Pancreas (tissue), 10 donors: ENCODE results near the gene TBC1D13. TPM values are rescaled to one million over a fixed set of nuclear protein-coding genes. Genes with fewer than 3 reads are reported as not detected.
A peak's percentile ranks its signal among the peaks of the same experiment; 100 is the strongest.

Experiments
- ATAC-seq, 4 donors: fragments of 200-7000 bp; cut with Tn5 transposase; one replicate each; pipeline versions ENCODE4 v1.8.0 to v1.9.1; 2020; ENCODE audit warnings: mild to moderate bottlenecking in 4 of 4, moderate library complexity in 4 of 4
- DNase-seq, 6 donors: peaks; one replicate each; pipeline ENCODE4 v3.0.0-alpha.2; 2020
- FAIRE-seq: peaks from 2 replicates; lab custom pipeline; 2012; peaks lifted over from hg19 to GRCh38; lab: Jason Lieb, UNC
- H3K27ac ChIP-seq, 4 donors: fragments of 200-600 bp; sonication (generic); 1 replicate in 3 of 4; 2 replicates in 1 of 4; pipeline versions ENCODE4 v1.5.0 to v1.8.0; 2020
- H3K27me3 ChIP-seq, 4 donors: fragments of 200-600 bp; one replicate each; pipeline ENCODE4 v1.8.0; 2021
- H3K36me3 ChIP-seq, 3 donors: fragments of 200-600 bp; sonication (generic) in 1 of 3; one replicate each; pipeline versions ENCODE4 v1.5.0 to v1.8.0; 2020 to 2021
- H3K4me1 ChIP-seq, 3 donors: fragments of 200-600 bp; one replicate each; pipeline ENCODE4 v1.8.0; 2021
- H3K4me3 ChIP-seq, 4 donors: fragments of 200-600 bp; sonication (generic) in 2 of 4; one replicate each; pipeline versions ENCODE4 v1.5.0 to v1.8.0; 2020 to 2021
- H3K9me3 ChIP-seq, 4 donors: fragments of 200-600 bp; one replicate each; pipeline ENCODE4 v1.8.0; 2021
- WGBS, 2 donors: extraction: QIAGEN DNeasy Blood & Tissue Kit; methylation state at CpG; one replicate each; pipeline ENCODE4 v1.1.7; 2013; 5-methylcytosine and 5-hydroxymethylcytosine counted together
- intact Hi-C, 3 donors: fragments of 100-400 bp; cut with DNase I; formaldehyde crosslinking; loops; one replicate each; pipeline versions ENCODE4 v1.11.1 to v1.14.2; 2022
- polyA plus RNA-seq, 2 donors: library from polyadenylated mRNA; stranded (reverse); fragments of 200-250 nt; gene quantifications; one replicate each; pipeline ENCODE4 v1.2.3, GENCODE V29; 2013
- total RNA-seq, 6 donors: library from RNA; stranded (reverse); fragmentation: NEBNext Ultra II Directional in 4 of 6; extraction: Animal tissue kit (Norgen Biotek cat#: 25700) in 4 of 6; gene quantifications; one replicate each; pipeline versions ENCODE4 v1.2.1 to v1.2.4, GENCODE V29; 2021 to 2023
- TF ChIP-seq, protein P1 (sequence below), 4 donors: fragments of 200-600 bp; sonication (generic) in 3 of 4; IDR thresholded peaks; one replicate each; pipeline versions ENCODE4 v1.5.0 to v1.8.0; 2021; ENCODE audit warnings: antibody characterized with exemption in 4 of 4
- donor health status: healthy with polysubstance abuse.
- donor health status: DM: no; HTN: no; CAD: no; lungs with moderate emphysema.
- donor health status: DM: no; HTN: no; CAD: no.
- donor health status: control.
- donor health status: control.
- donor health status: Bipolar disorder and iron deficiency.
- donor health status: DM: yes; HTN: yes; CAD: no.
- donor health status: DM: no; HTN: no; CAD: no.
- donor health status: DM: no; HTN: no; CAD: no.
- donor health status: DM: yes; HTN: yes; CAD: no.

TBC1D13 gene
- total and polyA plus RNA-seq, 8 donors: 10.9 to 18.5 (median 13.9) TPM

DNA sequence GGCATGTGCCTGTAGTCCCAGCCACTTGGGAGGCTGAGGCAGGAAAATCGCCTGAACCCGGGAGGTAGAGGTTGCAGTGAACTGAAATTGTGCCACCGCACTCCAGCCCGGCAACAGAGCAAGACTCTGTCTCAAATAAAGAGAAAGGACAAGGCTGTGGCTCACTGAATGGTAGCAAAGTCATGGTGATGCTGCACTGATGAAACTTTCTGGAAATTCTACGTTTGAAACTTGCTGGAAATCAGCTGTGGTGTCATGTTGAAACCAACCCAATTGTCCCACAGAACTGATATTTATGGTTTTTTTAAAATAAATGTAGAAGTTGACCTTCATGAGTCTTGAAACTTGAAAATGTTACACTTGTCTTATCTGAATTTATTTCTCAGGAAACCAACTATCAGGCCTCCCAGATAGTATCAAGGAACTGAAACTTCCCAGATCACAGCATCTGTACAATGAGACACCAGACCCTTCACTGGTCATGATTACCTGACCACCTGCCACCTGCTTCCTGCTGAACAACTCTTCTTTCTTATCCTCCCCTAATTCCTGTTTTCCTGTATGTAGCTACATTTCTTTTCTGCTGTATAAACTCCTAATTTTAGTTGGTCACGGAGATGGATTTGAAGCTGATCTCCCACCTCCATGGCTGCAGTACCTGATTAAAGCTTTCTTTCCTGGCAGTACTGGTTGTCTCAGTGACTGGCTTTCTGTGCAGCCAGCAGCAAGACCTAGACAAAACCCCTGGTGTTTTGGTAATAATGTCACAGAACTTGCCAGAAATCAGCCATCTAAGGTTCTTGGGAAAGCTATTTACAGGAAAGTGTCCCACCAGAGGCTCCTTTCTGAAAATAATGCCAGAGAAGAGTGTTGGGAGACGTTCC lies 5.6 kb upstream of the TBC1D13 start:
- 79 to 80% methylated on average over 7 of the region's 7 CpGs for whole genome bisulfite sequencing, 2 donors
- no peaks in the 10 kb centered on the region for H3K27me3 ChIP-seq
- H3K36me3 ChIP-seq: no peaks in the 10 kb centered on the region
- FAIRE-seq (no peak), ATAC-seq (no peak), DNase-seq (no peak)
- no peak overlapping the region for H3K27ac ChIP-seq
- intact Hi-C loops: no loop called here
- TF ChIP-seq, protein P1, sequence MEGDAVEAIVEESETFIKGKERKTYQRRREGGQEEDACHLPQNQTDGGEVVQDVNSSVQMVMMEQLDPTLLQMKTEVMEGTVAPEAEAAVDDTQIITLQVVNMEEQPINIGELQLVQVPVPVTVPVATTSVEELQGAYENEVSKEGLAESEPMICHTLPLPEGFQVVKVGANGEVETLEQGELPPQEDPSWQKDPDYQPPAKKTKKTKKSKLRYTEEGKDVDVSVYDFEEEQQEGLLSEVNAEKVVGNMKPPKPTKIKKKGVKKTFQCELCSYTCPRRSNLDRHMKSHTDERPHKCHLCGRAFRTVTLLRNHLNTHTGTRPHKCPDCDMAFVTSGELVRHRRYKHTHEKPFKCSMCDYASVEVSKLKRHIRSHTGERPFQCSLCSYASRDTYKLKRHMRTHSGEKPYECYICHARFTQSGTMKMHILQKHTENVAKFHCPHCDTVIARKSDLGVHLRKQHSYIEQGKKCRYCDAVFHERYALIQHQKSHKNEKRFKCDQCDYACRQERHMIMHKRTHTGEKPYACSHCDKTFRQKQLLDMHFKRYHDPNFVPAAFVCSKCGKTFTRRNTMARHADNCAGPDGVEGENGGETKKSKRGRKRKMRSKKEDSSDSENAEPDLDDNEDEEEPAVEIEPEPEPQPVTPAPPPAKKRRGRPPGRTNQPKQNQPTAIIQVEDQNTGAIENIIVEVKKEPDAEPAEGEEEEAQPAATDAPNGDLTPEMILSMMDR (IDR thresholded peaks at IDR 0.05): no peak
- H3K4me3 ChIP-seq: no peak overlapping the region
- no peaks in the 10 kb centered on the region for H3K9me3 ChIP-seq
- H3K4me1 ChIP-seq: no peaks in the 10 kb centered on the region

DNA sequence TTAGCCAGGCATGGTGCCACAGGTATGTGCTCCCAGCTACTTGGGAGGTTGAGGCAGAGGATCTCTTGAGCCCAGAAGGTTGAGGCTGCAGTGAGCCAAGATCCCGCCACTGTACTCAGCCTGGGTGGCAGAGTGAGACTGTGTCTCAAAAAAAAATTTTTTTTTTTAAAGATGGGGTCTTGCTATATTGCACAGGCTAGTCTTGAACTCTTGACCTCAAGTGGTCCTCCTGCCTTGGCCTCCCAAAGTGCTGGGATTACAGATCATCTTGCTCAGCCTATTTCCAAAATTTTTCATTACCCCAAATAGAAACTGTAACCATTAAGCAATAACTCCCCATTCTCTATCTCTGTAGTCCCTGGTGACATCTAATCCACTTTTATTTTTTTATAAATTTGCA lies 4.4 kb upstream of the TBC1D13 start:
- 92 to 97% methylated on average over 1 of the region's 1 CpG for WGBS, 2 donors
- TF ChIP-seq, protein P1 (IDR thresholded peaks at IDR 0.05): no peak

DNA sequence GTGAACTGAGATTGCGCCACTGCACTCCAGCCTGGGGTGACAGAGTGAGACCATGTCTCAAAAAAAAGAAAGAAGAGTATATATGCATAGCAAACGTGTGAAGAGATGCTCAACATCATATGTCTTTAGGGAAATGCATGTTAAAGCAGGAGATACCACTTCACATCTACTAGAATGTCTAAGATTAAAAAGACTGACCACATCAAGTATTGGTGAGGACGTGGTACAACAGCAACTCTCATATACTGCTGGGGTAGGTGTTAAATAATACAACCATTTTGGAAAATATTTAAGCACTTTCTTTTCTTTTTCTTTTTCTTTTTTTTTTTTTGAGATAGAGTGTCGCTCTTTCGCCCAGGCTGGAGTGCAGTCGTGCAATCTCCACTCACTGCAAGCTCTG lies 1.6 kb upstream of the TBC1D13 start:
- no peak for FAIRE-seq
- no peak for ATAC-seq
- Histone ChIP-seq H3K27me3 (no peaks in the 10 kb centered on the region), H3K4me1 (peaks cover 4 to 5% (median 4%) of the 10 kb centered on the region in 3 donors), H3K36me3 (no peaks in the 10 kb centered on the region), H3K27ac (no peak overlapping the region), H3K4me3 (no peak overlapping the region), H3K9me3 (no peaks in the 10 kb centered on the region)
- no peak for DNase-seq
- TF ChIP-seq, protein P1 (IDR thresholded peaks at IDR 0.05): no peak
- 92 to 96% methylated on average over 6 of the region's 6 CpGs for WGBS, 2 donors
- intact Hi-C loops: no loop called here

More for the DNA sequence above, 4.4 kb upstream of the TBC1D13 start:
- Histone ChIP-seq H3K36me3 (no peaks in the 10 kb centered on the region), H3K27ac (no peak overlapping the region), H3K9me3 (no peaks in the 10 kb centered on the region), H3K4me3 (no peak overlapping the region), H3K27me3 (no peaks in the 10 kb centered on the region), H3K4me1 (no peaks in the 10 kb centered on the region)
- no peak for ATAC-seq
- FAIRE-seq: no peak
- DNase-seq: no peak
- intact Hi-C loops: no loop called here

DNA sequence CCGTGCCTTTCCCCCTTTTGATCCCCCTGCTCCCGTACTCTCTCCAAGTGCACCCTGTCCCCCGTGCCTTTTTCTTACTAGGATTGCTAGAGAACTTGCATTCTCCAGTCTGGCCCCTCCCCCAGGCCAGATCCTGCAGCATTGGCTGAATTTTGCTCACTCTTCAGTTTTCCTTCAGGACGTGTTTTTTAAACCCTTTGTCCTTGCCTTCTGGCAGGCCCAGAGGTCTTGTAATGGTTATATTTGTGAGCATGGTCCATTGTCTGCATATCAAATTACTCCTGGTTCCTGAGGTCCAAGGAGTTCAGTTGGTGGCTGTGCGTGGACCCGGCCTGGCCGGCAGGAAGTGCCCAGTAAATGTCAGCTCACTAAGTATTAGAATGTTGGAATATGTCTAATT lies 606 bp downstream of the TBC1D13 start:
- ATAC-seq: peak; percentile 30 to 52 (median 44)
- peak in 1 of 6 donors; percentile 26 for DNase-seq
- Histone ChIP-seq H3K27me3 (no peaks in the 10 kb centered on the region), H3K36me3 (peaks cover 0 to 4% (median 0%) of the 10 kb centered on the region in 3 donors), H3K4me3 (peak overlapping the region; percentile 84 to 100 (median 98)), H3K4me1 (peaks cover 4 to 7% (median 4%) of the 10 kb centered on the region in 3 donors), H3K27ac (peak overlapping the region; percentile 78 to 82 (median 81)), H3K9me3 (no peaks in the 10 kb centered on the region)
- WGBS, 2 donors: 2 to 3% methylated on average over 7 of the region's 7 CpGs
- TF ChIP-seq, protein P1 (IDR thresholded peaks at IDR 0.05): no peak
- intact Hi-C loops: no loop called here
- no peak for FAIRE-seq

DNA sequence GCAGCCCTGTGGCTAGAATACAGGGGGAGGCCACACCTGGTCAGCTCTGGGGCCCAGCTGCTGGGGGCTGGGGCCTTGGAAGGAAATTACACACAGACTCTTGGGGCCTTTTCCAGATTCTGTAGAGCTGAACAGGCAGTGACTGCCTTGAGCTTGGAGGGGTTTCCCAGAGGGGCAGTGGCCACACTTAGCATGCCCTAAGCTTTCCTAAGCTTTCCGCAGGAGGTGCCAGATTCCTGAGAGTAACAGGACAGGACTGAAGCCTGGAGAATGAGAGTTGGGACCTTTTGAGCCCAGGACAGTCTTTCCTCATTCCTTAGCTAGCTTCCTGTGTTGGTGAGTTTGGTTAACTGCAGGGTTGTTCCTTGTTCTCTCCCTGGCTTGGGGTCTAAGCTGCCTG lies 1.4 kb downstream of the TBC1D13 start:
- 91 to 100% methylated on average over 1 of the region's 1 CpG for WGBS, 2 donors
- TF ChIP-seq, protein P1 (IDR thresholded peaks at IDR 0.05): no peak
- ATAC-seq (no peak), FAIRE-seq (no peak), DNase-seq (no peak)
- Histone ChIP-seq H3K4me3 (peak overlapping the region in 2 of 4 donors; percentile 98 to 100), H3K4me1 (peaks cover 4 to 15% (median 4%) of the 10 kb centered on the region in 3 donors), H3K27ac (no peak overlapping the region), H3K9me3 (no peaks in the 10 kb centered on the region), H3K36me3 (peaks cover 0 to 4% (median 0%) of the 10 kb centered on the region in 3 donors), H3K27me3 (no peaks in the 10 kb centered on the region)
- intact Hi-C loops: no loop called here
